ENCODE data around the gene ADARB2.

The ADARB2 gene

GRCh38 chr10:1194161-1194560, 543.2 kb downstream of the ADARB2 start:
- no peak for DNase-seq (ENCODE audit: low read depth, low spot score)

DNA sequence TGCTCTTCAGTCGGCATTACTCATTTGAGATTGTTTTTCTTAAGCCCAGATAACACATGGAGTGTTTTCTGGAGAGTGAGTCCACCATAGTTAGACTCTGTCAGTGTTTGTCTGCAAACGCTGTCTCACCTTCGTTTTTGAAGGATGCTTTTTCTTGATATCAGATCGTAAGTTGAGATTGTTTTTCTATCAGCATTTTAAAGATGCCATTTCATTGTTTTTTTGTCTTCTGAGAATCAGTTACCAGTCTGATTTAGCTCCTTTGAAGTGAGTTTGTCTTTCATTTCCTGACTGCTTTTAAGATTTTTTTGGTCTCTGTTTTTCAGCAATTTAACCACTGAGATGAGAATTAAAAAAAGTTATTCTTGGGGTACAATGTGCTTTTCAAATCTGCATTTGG, 543.8 kb downstream of the ADARB2 start:
- no peak for DNase-seq (ENCODE audit: low read depth, low spot score)

- no peak for DNase-seq (ENCODE audit: low read depth, low spot score)
Measured at GRCh38 chr10:1191752-1192151, 545.6 kb downstream of the ADARB2 start.

- DNase-seq (ENCODE audit: low read depth, low spot score): no peak
Measured at GRCh38 chr10:1190791-1191490, 546.4 kb downstream of the ADARB2 start.

DNA sequence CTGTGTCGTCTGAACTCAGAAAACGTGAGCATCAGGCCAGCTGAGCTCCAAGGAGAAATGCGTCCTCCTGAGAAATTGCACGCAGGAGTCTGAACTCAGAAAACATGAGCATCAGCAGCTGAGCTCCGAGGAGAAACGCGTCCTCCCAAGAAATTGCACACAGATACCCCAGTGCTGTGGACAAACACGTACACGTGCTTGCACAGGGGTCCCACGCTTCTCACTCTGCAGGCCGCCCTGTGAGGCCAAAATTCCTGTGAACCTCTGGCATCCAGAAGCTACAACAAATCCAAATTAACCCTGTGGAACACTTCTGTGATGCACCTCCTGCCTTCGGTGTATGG, 547.3 kb downstream of the ADARB2 start:
- no peak for DNase-seq (ENCODE audit: low read depth, low spot score)

DNA sequence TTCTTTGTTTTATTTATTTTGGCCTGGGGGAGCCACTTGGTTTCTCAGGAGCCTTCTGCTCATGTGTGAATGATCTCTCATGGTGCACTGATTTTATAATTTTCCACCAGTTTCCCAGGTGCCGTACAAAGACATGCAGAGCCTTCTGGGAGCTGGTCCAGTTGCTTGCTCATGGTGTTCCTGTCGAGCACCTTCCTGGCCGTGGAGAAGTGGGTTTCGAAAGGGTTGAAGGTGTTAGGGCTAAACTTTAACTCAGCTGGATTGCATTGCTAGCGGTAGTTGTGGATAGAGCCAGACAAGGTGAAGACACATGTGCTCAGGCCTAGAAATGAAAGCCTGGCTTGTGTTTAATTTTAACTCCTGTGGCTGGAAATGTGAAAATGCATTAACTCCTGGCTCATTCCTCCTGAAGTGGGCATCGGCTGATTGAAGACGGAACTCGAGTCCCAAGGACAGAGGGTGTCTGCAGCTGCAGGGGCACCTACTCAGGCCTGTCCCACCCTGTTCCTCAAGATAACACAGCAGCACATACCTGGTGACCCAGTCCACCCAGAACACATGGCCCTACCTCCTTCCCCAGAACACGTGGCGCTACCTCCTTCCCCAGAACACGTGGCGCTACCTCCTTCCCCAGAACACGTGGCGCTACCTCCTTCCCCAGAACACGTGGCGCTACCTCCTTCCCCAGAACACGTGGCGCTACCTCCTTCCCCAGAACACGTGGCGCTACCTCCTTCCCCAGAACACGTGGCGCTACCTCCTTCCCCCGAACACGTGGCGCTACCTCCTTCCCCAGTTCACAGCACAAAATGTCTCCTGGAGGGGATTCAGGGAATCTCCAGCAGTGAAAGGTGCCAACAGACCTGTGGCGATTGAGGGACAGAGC, 547.9 kb downstream of the ADARB2 start:
- no peak for DNase-seq (ENCODE audit: low read depth, low spot score)

GRCh38 chr10:1188558-1189135, 548.7 kb downstream of the ADARB2 start:
- no peak for DNase-seq (ENCODE audit: low read depth, low spot score)

- no peak for DNase-seq (ENCODE audit: low read depth, low spot score)
Measured at GRCh38 chr10:1187855-1188557, 549.3 kb downstream of the ADARB2 start.

DNA sequence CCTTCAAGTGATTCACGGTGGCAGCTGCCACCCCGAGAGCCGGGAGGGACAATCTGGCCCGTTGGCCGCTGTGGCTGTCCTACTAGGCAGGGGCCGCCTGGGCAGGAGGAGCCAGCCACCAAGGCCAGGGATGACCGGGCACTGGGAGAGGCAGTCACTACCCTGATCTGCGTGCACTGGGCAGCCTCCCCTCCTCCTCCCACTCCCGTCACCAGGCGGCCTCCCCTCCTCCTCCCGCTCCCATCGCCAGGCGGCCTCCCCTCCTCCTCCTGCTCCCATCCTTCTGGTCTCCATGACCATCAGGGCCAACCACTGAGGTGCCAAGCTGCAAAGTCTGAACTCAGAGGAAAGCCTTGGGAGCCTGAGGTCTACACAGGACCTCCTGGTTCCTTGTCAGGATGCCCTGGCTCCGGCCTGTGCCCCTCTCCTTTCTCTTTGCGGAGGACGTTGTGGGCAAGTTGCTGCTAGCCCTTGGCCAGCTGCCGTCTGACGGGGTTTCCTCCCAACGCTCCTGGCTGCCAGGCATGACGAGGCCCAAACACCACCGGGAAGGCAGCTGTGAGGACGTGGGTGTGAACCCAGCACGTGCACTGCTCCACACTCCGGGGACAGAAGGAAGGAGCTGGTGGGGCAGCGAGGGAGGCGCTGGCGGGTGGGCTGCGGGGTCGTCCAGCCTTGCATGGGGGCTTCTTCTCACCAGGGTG, 550.0 kb downstream of the ADARB2 start:
- no peak for DNase-seq (ENCODE audit: low read depth, low spot score)

- DNase-seq (ENCODE audit: low read depth, low spot score): no peak
Measured at GRCh38 chr10:1186683-1186990, 550.7 kb downstream of the ADARB2 start.

DNA sequence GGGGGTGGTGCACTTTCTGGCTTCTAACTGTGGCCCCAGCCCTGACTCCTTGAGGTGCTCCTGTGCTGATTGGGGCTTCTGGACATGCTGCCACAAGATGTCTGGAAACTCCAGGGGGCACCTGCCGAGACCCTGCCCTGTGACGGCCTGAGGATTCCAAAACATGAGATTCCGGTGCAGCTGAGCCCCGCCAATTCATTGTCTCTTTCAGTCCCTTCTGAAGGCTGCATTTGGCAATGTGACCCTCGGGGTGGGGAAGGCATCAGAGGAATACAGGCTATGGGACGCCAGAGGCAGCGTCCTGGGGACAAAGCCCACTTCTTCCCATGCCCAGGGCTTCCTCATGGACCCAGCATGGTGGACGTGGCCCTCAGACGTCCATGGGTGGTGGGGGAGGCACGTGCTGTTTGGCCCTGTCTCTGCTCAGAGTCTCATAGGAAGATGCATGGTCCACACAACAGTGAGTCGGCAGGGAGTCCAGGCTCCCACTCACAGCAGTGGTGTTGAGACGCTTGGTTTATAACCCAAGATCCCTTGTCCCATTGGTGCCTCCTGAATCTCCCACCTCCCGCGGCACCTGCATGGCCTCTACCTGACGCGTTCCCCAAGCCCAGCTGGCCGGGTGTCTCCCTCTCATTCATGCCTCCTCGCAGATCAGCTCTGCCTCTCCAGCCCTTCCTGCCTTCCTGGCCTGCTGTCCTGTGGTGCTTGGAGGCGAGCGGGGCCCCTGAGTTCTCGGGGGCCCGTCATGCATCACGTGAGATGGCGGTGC, 551.2 kb downstream of the ADARB2 start:
- no peak for DNase-seq (ENCODE audit: low read depth, low spot score)

- DNase-seq (ENCODE audit: low read depth, low spot score): no peak
Measured at GRCh38 chr10:1184541-1185430, 552.5 kb downstream of the ADARB2 start.

GRCh38 chr10:1183701-1184100, 553.6 kb downstream of the ADARB2 start:
- no peak for DNase-seq (ENCODE audit: low read depth, low spot score)

- no peak for DNase-seq (ENCODE audit: low read depth, low spot score)
Measured at GRCh38 chr10:1183033-1183396, 554.3 kb downstream of the ADARB2 start.

GRCh38 chr10:1182280-1183032, 554.9 kb downstream of the ADARB2 start:
- no peak for DNase-seq (ENCODE audit: low read depth, low spot score)

DNA sequence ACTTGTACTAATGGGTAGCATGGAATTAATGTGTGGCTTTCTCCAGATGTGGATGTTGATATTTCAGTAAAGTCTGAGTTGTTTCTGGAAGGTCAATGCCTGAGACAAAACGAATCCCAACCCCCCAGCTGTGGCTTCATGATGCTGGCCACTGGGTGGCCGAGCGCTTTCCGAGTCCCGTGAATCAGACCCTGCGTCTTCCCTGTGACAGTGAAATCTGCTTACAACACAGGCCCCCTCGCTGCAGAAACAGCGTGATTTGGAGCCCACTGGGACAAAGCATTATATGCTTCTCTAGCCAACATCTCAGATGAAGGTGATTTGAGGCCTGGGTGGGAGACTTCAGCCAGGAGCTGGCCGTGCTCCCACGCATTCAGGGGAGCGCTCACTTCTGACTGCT, 556.5 kb downstream of the ADARB2 start:
- no peak for DNase-seq (ENCODE audit: low read depth, low spot score)

- DNase-seq (ENCODE audit: low read depth, low spot score): no peak
Measured at GRCh38 chr10:1180071-1180730, 557.1 kb downstream of the ADARB2 start.

DNA sequence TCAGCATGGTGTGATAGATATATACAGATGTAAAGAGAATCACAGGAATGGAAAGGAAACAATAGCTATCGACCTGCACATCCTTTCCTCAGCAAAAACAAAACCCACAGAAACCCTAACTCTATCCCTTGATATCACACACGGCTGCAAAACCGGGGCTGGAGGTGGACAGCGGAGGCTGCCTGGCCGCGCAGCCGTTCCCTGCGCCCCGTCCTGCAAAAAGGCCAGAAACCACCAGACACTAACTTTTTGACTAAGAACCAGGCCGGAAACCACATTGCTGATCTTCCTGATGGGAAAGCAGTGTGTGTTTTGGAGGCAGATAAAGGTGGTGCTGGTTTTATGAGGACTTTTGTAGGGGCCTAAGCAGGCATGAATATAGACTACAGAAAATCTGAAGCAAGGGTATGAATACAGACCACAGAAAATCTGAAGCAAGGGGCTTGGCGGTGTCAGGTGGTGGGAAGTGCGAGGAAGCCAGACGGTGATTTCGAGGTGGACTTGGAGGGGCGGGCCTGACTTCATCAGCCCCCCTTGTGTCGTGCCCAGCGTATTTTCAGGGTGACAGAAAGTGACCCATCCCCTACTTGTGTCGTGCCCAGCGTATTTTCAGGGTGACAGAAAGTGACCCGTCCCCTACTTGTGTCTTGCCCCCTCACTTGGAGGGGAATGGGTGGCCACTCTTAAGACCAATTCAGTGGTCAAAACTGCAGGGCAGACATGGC, 557.8 kb downstream of the ADARB2 start:
- no peak for DNase-seq (ENCODE audit: low read depth, low spot score)

Measured in smooth muscle cell of the brain vasculature (primary cell).